ENCODE results near the gene NOVA2. TPM values are rescaled to one million over a fixed set of nuclear protein-coding genes. Genes with fewer than 3 reads are reported as not detected.

NOVA2 gene
- polyA plus RNA-seq, 1 donor from 2014 or later, result 9.3 TPM

DNA sequence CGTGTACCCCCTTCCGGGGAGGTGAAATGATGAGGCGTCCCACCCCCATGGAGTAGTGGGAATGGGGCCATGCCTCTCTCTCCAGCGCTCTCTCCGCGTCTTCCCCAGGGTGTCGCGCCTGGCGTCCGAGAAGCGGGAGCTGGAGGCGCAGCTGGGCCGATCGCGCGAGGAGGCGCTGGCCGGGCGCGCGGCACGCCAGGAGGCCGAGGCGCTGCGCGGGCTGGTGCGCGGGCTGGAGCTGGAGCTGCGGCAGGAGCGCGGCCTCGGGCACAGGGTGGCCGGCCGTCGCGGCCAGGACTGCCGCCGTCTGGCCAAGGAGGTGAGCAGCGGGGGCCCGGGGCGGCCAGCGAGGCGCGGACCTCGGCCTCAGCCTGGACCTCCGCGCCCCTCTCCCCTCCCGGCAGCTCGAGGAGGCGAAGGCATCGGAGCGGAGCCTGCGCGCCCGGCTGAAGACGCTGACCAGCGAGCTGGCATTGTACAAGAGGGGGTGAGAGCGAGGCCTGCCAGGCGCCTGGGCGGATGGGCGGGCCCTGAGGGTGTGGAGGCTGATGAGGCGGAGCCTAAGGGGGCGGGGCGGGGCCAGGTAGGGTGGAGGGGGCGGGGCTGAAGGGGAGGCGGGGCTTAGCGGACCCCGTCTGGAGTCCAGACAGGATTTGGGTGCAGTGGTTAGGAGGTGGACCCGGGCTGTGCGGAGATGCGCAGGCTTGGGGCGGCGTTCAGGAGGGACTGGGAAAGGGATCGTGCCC, 41.4 kb upstream of the NOVA2 start:
- TF ChIP-seq EP300 (conservative IDR thresholded peaks at IDR 0.05; ENCODE audit: poor library complexity, severe bottlenecking), result peak; percentile 11
- TF ChIP-seq, protein P1, sequence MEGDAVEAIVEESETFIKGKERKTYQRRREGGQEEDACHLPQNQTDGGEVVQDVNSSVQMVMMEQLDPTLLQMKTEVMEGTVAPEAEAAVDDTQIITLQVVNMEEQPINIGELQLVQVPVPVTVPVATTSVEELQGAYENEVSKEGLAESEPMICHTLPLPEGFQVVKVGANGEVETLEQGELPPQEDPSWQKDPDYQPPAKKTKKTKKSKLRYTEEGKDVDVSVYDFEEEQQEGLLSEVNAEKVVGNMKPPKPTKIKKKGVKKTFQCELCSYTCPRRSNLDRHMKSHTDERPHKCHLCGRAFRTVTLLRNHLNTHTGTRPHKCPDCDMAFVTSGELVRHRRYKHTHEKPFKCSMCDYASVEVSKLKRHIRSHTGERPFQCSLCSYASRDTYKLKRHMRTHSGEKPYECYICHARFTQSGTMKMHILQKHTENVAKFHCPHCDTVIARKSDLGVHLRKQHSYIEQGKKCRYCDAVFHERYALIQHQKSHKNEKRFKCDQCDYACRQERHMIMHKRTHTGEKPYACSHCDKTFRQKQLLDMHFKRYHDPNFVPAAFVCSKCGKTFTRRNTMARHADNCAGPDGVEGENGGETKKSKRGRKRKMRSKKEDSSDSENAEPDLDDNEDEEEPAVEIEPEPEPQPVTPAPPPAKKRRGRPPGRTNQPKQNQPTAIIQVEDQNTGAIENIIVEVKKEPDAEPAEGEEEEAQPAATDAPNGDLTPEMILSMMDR (IDR thresholded peaks at IDR 0.05; ENCODE audit: poor library complexity, severe bottlenecking), result peak; percentile 35
- no peak for TF ChIP-seq TAF1 (IDR thresholded peaks at IDR 0.05; ENCODE audit: low read depth)
- TF ChIP-seq, protein P2, sequence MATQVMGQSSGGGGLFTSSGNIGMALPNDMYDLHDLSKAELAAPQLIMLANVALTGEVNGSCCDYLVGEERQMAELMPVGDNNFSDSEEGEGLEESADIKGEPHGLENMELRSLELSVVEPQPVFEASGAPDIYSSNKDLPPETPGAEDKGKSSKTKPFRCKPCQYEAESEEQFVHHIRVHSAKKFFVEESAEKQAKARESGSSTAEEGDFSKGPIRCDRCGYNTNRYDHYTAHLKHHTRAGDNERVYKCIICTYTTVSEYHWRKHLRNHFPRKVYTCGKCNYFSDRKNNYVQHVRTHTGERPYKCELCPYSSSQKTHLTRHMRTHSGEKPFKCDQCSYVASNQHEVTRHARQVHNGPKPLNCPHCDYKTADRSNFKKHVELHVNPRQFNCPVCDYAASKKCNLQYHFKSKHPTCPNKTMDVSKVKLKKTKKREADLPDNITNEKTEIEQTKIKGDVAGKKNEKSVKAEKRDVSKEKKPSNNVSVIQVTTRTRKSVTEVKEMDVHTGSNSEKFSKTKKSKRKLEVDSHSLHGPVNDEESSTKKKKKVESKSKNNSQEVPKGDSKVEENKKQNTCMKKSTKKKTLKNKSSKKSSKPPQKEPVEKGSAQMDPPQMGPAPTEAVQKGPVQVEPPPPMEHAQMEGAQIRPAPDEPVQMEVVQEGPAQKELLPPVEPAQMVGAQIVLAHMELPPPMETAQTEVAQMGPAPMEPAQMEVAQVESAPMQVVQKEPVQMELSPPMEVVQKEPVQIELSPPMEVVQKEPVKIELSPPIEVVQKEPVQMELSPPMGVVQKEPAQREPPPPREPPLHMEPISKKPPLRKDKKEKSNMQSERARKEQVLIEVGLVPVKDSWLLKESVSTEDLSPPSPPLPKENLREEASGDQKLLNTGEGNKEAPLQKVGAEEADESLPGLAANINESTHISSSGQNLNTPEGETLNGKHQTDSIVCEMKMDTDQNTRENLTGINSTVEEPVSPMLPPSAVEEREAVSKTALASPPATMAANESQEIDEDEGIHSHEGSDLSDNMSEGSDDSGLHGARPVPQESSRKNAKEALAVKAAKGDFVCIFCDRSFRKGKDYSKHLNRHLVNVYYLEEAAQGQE (IDR thresholded peaks at IDR 0.05; ENCODE audit: borderline replicate concordance), result no peak
- peak; percentile 38 for TF ChIP-seq SMC3 (conservative IDR thresholded peaks at IDR 0.05; ENCODE audit: poor library complexity)
- peak; percentile 46 for TF ChIP-seq RAD21 (conservative IDR thresholded peaks at IDR 0.05)
- no peaks in the 10 kb centered on the region for H4K20me1 ChIP-seq (ENCODE audit: insufficient read depth)

DNA sequence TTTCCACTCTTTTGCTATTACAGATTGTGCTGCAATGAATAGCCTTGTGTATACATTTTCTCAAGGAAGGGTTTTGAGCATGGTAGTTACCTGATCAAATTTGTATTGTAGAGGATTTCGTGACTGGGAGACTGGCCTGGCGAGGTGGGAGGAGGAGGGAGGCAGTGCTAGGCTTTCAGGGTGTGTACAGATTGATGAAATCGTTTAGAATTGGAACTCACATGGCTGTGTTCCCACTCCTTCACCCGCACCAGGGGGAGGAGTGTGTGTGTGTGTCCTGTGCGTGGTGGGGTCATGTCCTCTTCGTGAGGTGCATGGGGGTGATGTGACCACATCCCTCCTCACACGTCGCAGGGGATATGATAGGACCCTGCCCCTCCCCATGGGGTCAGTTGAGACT, 40.9 kb upstream of the NOVA2 start:
- no peaks in the 10 kb centered on the region for H3F3A ChIP-seq (ENCODE audit: insufficient read depth, low read length, poor library complexity, severe bottlenecking)
- H3K9me2 ChIP-seq (ENCODE audit: insufficient read depth, low read length), result no peaks in the 10 kb centered on the region
- peaks cover 20% of the 10 kb centered on the region for H3K27me3 ChIP-seq (ENCODE audit: insufficient read depth, low read depth, low read length)
- no peaks in the 10 kb centered on the region for H3K36me3 ChIP-seq (ENCODE audit: insufficient read depth, low read length)
- peak overlapping the region; percentile 32 for H3K9ac ChIP-seq (ENCODE audit: low read length)
- no peak overlapping the region for H2AFZ ChIP-seq (ENCODE audit: low read depth, low read length)
- H4K20me1 ChIP-seq (ENCODE audit: insufficient read depth), result no peaks in the 10 kb centered on the region
- no peaks in the 10 kb centered on the region for H3K9me3 ChIP-seq (ENCODE audit: low read length)
- no peak for TF ChIP-seq TAF1 (IDR thresholded peaks at IDR 0.05; ENCODE audit: low read depth)
- no peak for TF ChIP-seq RAD21 (conservative IDR thresholded peaks at IDR 0.05)
- TF ChIP-seq, protein P1 (IDR thresholded peaks at IDR 0.05; ENCODE audit: poor library complexity, severe bottlenecking), result no peak
- TF ChIP-seq, protein P2 (IDR thresholded peaks at IDR 0.05; ENCODE audit: borderline replicate concordance), result no peak
- TF ChIP-seq EP300 (conservative IDR thresholded peaks at IDR 0.05; ENCODE audit: poor library complexity, severe bottlenecking), result no peak
- no peak for TF ChIP-seq MXI1 (conservative IDR thresholded peaks at IDR 0.05; ENCODE audit: poor library complexity, severe bottlenecking)
- no peak for TF ChIP-seq EZH2 (IDR thresholded peaks at IDR 0.05; ENCODE audit: borderline replicate concordance, insufficient read depth, low read length, poor library complexity, severe bottlenecking)
- no peak for TF ChIP-seq POLR2AphosphoS5 (IDR thresholded peaks at IDR 0.05)
- TF ChIP-seq SMC3 (conservative IDR thresholded peaks at IDR 0.05; ENCODE audit: poor library complexity), result no peak
- no peak overlapping the region for H3K27ac ChIP-seq (ENCODE audit: low read length)
- H3K79me2 ChIP-seq (replicated peaks; ENCODE audit: insufficient read depth, low read length), result no peaks in the 10 kb centered on the region
- H3K4me2 ChIP-seq (ENCODE audit: low read length), result no peak overlapping the region
- H3K4me3 ChIP-seq (ENCODE audit: low read length), result peak overlapping the region; percentile 54

More for the DNA sequence above, 41.4 kb upstream of the NOVA2 start:
- H3F3A ChIP-seq (ENCODE audit: insufficient read depth, low read length, poor library complexity, severe bottlenecking), result no peaks in the 10 kb centered on the region
- no peaks in the 10 kb centered on the region for H3K79me2 ChIP-seq (replicated peaks; ENCODE audit: insufficient read depth, low read length)
- H3K27me3 ChIP-seq (ENCODE audit: insufficient read depth, low read depth, low read length), result peaks cover 20% of the 10 kb centered on the region
- H2AFZ ChIP-seq (ENCODE audit: low read depth, low read length), result no peak overlapping the region
- no peaks in the 10 kb centered on the region for H3K9me2 ChIP-seq (ENCODE audit: insufficient read depth, low read length)
- H3K4me3 ChIP-seq (ENCODE audit: low read length), result peak overlapping the region; percentile 63
- no peak overlapping the region for H3K4me2 ChIP-seq (ENCODE audit: low read length)
- H3K36me3 ChIP-seq (ENCODE audit: insufficient read depth, low read length), result no peaks in the 10 kb centered on the region
- no peak overlapping the region for H3K27ac ChIP-seq (ENCODE audit: low read length)
- H3K9me3 ChIP-seq (ENCODE audit: low read length), result no peaks in the 10 kb centered on the region
- H3K9ac ChIP-seq (ENCODE audit: low read length), result peak overlapping the region; percentile 44

Measured in neural cell (in vitro differentiated cells).